Fibroblast of the aortic adventitia (primary cell): ENCODE data around the gene AIG1. TPM values are rescaled to one million over a fixed set of nuclear protein-coding genes. Genes with fewer than 3 reads are reported as not detected.
"Not testable (repeated sequence)": the region's sequence is repeated elsewhere in the genome, so short reads cannot be mapped to it uniquely, and the experiment has no call there.

Experiments used
- DNase-seq: peaks from one replicate; pipeline ENCODE4 v3.0.0-alpha.2; 2010; ENCODE audit warnings: low read depth
- H3K4me3 ChIP-seq: 2 replicates; pipeline ENCODE4 v1.5.1; 2011; ENCODE audit warnings: low read depth, mild to moderate bottlenecking, control low read depth, low read length, moderate library complexity
- total RNA-seq: library from RNA; depleted of rRNA; stranded (reverse); fragments of >200 nt; gene quantifications from 2 replicates; pipeline ENCODE4 v1.2.3, GENCODE V29; 2012; ENCODE audit warnings: low replicate concordance
- TF ChIP-seq, protein P1 (sequence below): IDR thresholded peaks from 2 replicates; pipeline ENCODE4 v1.5.1; 2011; ENCODE audit warnings: mild to moderate bottlenecking, low read length, control low read depth, inconsistent platforms; ENCODE audit not compliant: insufficient read depth

AIG1 gene
- total RNA-seq, 1 donor = 28.0 TPM

DNA sequence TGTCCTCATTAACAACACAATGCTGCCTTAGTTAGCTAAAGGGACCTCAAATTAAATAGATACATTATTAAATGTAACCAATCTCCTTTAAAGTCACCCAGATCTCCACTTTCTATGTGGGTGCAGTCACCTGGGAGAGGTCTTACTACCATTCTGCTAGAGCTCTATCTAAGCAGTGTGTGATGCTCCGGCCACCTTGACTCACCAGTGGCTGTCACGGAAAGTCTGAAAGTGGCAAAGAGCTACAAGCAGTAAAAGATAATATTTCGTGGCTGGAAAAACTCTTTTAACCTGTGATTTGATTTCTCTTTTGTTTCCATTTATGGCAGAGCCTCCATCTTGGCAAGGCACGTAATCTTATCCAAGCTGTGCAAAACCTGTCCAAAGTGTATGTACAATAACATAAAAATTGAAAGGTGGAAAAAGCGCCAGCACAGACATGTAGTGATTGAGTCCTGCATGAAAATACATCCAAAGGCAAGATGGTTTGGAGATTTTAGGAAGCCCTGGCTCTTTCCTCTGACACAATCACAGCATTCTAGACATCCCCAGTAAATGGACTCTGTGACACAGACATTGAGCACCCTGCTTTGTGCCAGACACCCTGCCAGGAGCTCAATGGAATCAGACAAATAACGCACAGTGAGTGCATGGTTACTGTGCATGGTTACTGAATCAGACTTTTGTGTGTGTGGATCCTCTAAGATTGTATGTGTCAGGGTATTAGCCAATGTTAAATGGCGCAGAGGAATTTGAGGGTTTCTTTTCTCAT is 273.2 kb downstream of the AIG1 start:
- TF ChIP-seq, protein P1, sequence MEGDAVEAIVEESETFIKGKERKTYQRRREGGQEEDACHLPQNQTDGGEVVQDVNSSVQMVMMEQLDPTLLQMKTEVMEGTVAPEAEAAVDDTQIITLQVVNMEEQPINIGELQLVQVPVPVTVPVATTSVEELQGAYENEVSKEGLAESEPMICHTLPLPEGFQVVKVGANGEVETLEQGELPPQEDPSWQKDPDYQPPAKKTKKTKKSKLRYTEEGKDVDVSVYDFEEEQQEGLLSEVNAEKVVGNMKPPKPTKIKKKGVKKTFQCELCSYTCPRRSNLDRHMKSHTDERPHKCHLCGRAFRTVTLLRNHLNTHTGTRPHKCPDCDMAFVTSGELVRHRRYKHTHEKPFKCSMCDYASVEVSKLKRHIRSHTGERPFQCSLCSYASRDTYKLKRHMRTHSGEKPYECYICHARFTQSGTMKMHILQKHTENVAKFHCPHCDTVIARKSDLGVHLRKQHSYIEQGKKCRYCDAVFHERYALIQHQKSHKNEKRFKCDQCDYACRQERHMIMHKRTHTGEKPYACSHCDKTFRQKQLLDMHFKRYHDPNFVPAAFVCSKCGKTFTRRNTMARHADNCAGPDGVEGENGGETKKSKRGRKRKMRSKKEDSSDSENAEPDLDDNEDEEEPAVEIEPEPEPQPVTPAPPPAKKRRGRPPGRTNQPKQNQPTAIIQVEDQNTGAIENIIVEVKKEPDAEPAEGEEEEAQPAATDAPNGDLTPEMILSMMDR = no peak
- no peak for DNase-seq
- H3K4me3 ChIP-seq = no peak overlapping the region

DNA sequence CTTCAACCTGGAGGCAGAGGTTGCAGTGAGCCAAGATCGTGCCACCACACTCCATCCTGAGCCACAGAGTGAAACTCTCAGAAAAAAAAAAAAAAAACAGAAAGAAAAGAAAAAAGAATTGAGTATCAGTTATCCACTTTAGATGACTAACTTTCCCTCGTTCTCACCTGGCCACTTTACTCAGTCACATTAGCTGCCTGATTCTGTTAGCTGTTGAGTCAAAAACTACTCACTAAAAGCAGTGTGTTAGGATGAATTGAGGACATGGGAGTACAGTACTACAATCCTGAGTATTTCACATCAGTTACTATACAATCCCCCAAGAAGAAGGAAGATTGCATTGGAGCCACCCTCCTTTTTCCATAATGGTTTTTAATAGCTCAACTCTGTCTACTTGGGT is 275.2 kb downstream of the AIG1 start:
- no peak for DNase-seq
- no peak overlapping the region for H3K4me3 ChIP-seq
- TF ChIP-seq, protein P1 = no peak

DNA sequence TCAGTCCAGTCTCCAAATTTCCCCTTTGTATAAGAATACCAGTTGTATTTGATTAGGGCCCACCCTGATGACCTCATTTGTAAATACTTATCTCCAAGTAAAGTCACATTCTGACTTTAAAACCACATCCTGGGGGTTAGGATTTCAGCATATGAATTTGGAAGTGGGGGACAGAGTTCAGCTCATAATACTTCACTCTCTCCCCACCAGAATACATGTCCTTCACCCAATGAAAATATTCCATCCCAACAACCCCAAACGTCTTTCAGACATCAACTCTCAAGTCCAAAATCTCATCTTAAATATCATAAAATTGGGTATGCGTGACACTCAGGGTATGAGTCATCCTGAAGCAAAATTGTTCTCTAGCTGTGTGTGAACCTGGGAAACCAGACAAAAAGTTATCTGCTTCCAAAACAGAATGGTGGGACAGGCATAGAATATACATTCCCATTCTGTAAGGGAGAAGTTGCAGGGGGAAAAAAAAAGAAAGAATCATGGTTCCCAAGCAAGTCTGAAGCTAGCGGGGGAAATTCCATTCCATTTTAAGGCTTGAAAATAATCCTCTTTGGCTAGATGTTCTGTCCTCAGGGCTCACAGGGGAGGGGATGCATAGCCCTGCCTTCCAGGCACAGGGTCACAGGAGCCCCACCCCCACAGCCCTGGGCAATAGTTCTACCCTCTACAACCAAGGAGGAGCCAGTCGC is 275.9 kb downstream of the AIG1 start:
- DNase-seq = peak; percentile 63
- TF ChIP-seq, protein P1 = no peak
- no peak overlapping the region for H3K4me3 ChIP-seq

DNA sequence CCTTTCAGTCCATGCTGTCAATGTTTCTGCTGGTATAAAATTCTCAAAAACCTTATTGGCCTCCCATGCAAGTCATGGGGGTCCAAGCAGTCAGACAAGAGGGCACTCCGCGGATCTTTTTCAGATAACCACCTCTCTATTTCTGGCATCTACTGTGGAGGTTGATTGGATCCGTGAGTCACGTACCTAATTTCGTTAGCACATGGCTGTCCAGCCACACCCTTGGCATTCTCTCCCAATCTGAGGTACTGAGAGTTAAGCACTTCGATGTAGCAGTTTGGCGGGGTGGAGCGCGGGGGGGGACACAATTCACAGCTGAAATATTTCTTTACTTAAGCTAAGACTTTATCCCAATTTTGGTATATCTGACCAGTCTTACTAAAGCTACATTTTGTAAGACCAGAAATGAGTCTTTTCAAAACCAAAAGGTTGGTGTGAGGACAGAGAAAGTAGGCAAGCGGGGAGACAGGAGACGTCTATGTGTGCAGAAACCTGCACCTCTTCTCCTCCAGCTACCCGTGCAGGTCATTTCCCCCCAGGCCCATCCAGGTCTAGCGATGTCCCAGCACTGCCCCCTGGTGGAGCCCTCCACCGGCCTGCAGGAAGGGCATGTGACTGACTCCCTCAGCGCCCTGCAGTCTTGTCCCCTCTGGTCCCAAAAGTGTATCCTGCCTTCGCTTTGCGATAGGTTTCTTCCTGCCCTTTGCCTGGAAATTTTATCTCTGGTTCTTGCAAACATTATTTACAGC is 276.7 kb downstream of the AIG1 start:
- TF ChIP-seq, protein P1 = peak; percentile 44
- H3K4me3 ChIP-seq = no peak overlapping the region
- no peak for DNase-seq

DNA sequence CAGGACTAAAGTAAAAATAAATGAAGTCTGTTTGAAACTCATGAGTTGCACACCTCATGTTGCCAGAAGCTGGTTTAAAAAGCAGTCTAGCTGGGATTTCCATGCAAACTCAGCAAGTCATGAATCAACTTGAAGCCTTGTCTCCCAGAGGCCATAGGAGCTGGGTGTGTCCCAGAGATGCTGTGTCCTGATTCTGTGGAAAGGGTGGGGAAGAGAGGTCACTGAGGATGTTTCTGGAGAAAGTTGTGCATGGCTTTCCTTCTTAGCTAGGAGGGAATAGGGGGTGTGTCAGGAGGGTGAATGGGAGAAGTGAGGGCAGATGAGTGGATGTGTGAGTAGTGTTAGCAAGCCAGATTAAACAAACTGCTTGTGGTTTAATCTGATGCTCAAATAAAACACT is 278.5 kb downstream of the AIG1 start:
- TF ChIP-seq, protein P1 = no peak
- peak; percentile 20 for DNase-seq
- no peak overlapping the region for H3K4me3 ChIP-seq

DNA sequence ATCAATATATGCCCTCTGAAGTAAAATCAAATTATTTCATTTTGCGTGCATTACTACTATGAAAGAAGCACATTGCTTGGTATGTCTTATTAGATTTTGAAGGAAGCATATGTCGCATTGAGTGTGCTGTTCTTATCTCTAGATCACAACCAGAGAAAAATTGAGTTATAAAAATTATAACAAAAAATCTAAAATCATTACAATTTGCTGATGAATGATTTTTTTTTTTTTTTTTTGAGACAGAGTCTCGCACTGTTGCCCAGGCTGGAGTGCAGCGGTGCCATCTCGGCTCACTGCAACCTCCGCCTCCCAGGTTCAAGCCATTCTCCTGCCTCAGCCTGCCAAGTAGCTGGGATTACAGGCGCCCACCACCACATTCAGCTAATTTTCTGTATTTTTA is 284.8 kb downstream of the AIG1 start:
- not testable (repeated sequence) for H3K4me3 ChIP-seq, DNase-seq

DNA sequence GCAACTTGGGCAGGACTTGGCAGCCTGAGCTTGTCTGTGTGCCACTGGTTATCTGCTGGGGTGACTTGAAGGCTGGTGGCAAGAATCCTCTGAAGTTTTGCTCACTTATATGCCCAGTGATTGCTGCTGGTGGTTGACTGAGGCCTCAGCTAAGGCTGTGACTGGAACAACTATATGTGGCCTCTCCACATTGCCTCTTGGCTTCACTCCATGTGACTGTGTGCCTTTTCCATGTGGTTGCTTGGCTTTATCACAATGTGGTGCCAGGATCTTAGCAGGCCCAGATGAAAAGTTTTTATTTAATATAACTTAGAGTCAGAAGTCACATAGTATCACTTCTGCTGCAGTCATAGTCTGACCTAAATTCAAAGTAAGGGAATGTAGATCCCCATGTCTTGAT is 285.3 kb downstream of the AIG1 start:
- no peak for DNase-seq
- TF ChIP-seq, protein P1 = no peak
- no peak overlapping the region for H3K4me3 ChIP-seq
